ENCODE results near the gene PASD1.

The PASD1 gene

GRCh38 chrX:151704041-151704663 lies 140.7 kb downstream of the PASD1 start:
- Histone ChIP-seq H3K9me3 (ENCODE audit: severe bottlenecking) (no peaks in the 10 kb centered on the region), H3K4me1 (ENCODE audit: insufficient read depth, poor library complexity, severe bottlenecking) (no peaks in the 10 kb centered on the region), H3K27me3 (ENCODE audit: insufficient read depth, poor library complexity, severe bottlenecking) (no peaks in the 10 kb centered on the region), H3K4me3 (ENCODE audit: severe bottlenecking) (no peak overlapping the region), H3K36me3 (ENCODE audit: low read depth) (no peaks in the 10 kb centered on the region), H3K27ac (ENCODE audit: poor library complexity, severe bottlenecking) (no peak overlapping the region)
- no peak for TF ChIP-seq CTCF (IDR thresholded peaks at IDR 0.05; ENCODE audit: poor library complexity, severe bottlenecking)
- no peak for ATAC-seq (ENCODE audit: low read depth)
- DNase-seq (ENCODE audit: low spot score): no peak

DNA sequence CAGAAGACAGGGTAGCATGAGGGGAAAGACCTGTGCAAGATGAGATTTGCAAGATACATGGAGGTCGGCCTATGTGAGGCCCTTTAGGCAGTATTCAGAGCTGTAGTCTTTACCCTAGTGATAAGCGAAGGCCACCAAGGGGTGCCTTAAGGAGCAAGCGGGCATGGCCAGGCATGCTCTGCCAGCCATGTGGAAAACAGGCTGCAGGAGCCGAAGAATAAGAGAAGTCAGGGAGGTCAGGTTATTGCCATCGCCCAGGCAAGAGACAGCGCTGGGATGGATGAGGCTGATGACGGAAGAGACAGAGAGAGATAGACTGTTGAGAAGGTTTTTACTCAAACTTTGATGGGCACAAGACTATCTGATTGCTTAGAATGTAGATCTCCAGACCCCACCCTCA lies 145.3 kb downstream of the PASD1 start:
- Histone ChIP-seq H3K27me3 (ENCODE audit: insufficient read depth, poor library complexity, severe bottlenecking) (no peaks in the 10 kb centered on the region), H3K27ac (ENCODE audit: poor library complexity, severe bottlenecking) (no peak overlapping the region), H3K4me1 (ENCODE audit: insufficient read depth, poor library complexity, severe bottlenecking) (no peaks in the 10 kb centered on the region), H3K36me3 (ENCODE audit: low read depth) (no peaks in the 10 kb centered on the region), H3K9me3 (ENCODE audit: severe bottlenecking) (no peaks in the 10 kb centered on the region), H3K4me3 (ENCODE audit: severe bottlenecking) (no peak overlapping the region)
- no peak for TF ChIP-seq CTCF (IDR thresholded peaks at IDR 0.05; ENCODE audit: poor library complexity, severe bottlenecking)
- no peak for DNase-seq (ENCODE audit: low spot score)
- ATAC-seq (ENCODE audit: low read depth): no peak

- ATAC-seq (ENCODE audit: low read depth): no peak
- no peak for DNase-seq (ENCODE audit: low spot score)
- no peaks in the 10 kb centered on the region for H3K27me3 ChIP-seq (ENCODE audit: insufficient read depth, poor library complexity, severe bottlenecking)
These were observed 147.0 kb downstream of the PASD1 start for GRCh38 chrX:151710457-151710856.

DNA sequence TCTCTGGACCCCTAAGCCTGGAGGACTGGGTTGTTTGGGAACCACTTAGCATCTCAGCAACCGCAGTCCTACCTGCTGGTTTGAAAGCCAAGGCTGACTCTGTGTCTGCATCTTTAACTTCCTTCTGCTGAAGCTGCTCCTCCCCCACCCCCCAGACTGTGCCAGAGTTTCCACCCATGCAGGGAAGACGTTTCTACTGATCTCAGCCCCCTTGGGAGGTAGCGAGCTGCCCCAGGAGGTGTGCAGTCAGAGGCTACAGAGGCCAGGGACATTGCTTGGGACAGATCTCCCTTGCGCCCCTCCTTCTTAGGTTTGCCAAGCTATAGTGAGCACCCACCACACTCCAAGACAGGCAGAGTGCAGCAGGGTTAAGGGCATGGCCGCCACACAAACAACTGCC lies 147.7 kb downstream of the PASD1 start:
- no peaks in the 10 kb centered on the region for H3K4me1 ChIP-seq (ENCODE audit: insufficient read depth, poor library complexity, severe bottlenecking)
- no peak for TF ChIP-seq CTCF (IDR thresholded peaks at IDR 0.05; ENCODE audit: poor library complexity, severe bottlenecking)
- ATAC-seq (ENCODE audit: low read depth) (no peak), DNase-seq (ENCODE audit: low spot score) (no peak)
- no peaks in the 10 kb centered on the region for H3K27me3 ChIP-seq (ENCODE audit: insufficient read depth, poor library complexity, severe bottlenecking)
- no peak overlapping the region for H3K27ac ChIP-seq (ENCODE audit: poor library complexity, severe bottlenecking)
- no peak overlapping the region for H3K4me3 ChIP-seq (ENCODE audit: severe bottlenecking)
- H3K9me3 ChIP-seq (ENCODE audit: severe bottlenecking): no peaks in the 10 kb centered on the region
- no peaks in the 10 kb centered on the region for H3K36me3 ChIP-seq (ENCODE audit: low read depth)

More at GRCh38 chrX:151710457-151710856, 147.0 kb downstream of the PASD1 start:
- no peak for TF ChIP-seq CTCF (IDR thresholded peaks at IDR 0.05; ENCODE audit: poor library complexity, severe bottlenecking)
- no peak overlapping the region for H3K27ac ChIP-seq (ENCODE audit: poor library complexity, severe bottlenecking)
- no peak overlapping the region for H3K4me3 ChIP-seq (ENCODE audit: severe bottlenecking)
- no peaks in the 10 kb centered on the region for H3K9me3 ChIP-seq (ENCODE audit: severe bottlenecking)
- H3K36me3 ChIP-seq (ENCODE audit: low read depth): no peaks in the 10 kb centered on the region
- H3K4me1 ChIP-seq (ENCODE audit: insufficient read depth, poor library complexity, severe bottlenecking): no peaks in the 10 kb centered on the region

DNA sequence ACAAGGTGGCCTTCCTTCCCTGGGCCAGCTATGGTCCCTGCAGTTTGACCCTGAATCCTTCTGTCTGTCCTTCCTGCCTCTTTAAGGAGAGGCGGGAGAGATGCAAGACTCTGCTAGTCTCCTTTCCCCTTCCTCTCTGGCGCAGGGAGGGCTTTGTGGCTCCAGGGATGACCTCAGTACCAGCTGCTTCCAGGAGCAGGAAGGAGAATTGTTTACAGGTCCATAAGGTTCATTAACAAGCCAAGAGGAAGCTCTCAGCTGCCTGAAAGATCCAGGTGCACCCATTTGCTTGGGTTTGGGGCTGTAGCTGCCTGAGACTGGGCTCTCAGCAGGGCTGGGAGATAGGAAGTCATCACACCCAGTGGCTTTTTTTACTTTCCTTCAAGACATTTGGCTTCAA lies 148.3 kb downstream of the PASD1 start:
- Histone ChIP-seq H3K4me3 (ENCODE audit: severe bottlenecking) (no peak overlapping the region), H3K36me3 (ENCODE audit: low read depth) (no peaks in the 10 kb centered on the region), H3K27ac (ENCODE audit: poor library complexity, severe bottlenecking) (no peak overlapping the region), H3K27me3 (ENCODE audit: insufficient read depth, poor library complexity, severe bottlenecking) (no peaks in the 10 kb centered on the region), H3K4me1 (ENCODE audit: insufficient read depth, poor library complexity, severe bottlenecking) (no peaks in the 10 kb centered on the region), H3K9me3 (ENCODE audit: severe bottlenecking) (no peaks in the 10 kb centered on the region)
- DNase-seq (ENCODE audit: low spot score): no peak
- no peak for TF ChIP-seq CTCF (IDR thresholded peaks at IDR 0.05; ENCODE audit: poor library complexity, severe bottlenecking)
- no peak for ATAC-seq (ENCODE audit: low read depth)
